Neural crest cell (in vitro differentiated cells): Measurements from ENCODE around the gene NSD2. TPM values are rescaled to one million over a fixed set of nuclear protein-coding genes. Genes with fewer than 3 reads are reported as not detected.

Source experiments
- microRNA-seq: library from miRNA; unstranded; fragments of <30 nt; microRNA quantifications from one replicate; pipeline ENCODE4, GENCODE V29; 2020
- total RNA-seq: library from RNA; stranded (reverse); gene quantifications from 2 replicates; pipeline ENCODE4 v1.2.1, GENCODE V29; 2021

NSD2 gene
- total RNA-seq, 1 donor from 2014 or later = 274 TPM

Small RNAs within 50 kb of the gene (microRNA-seq; reads per million reads assigned to microRNA genes)
- gene MIR943 = 8.9 reads per million, percentile 14 among the genes with 10 or more reads in this experiment

Other genes with a start within 250 kb of the NSD2 start
- 3.6 and 4.3 TPM in 2 replicates for gene FAM53A, start 187.1 kb upstream of the NSD2 start, total RNA-seq
- 60.2 and 64.8 TPM in 2 replicates for gene SLBP, start 159.1 kb upstream of the NSD2 start, total RNA-seq
- 36.6 and 37.4 TPM in 2 replicates for gene TMEM129, start 150.1 kb upstream of the NSD2 start, total RNA-seq
- gene TACC3, start 149.9 kb upstream of the NSD2 start, total RNA-seq = 159 and 165 TPM in 2 replicates
- gene FGFR3, start 78.1 kb upstream of the NSD2 start, total RNA-seq = 42.5 and 48.1 TPM in 2 replicates
- 59.5 and 60.6 TPM in 2 replicates for gene LETM1, start 15.2 kb upstream of the NSD2 start, total RNA-seq
- 54.3 and 55.2 TPM in 2 replicates for gene NELFA, start 137.6 kb downstream of the NSD2 start, total RNA-seq
- gene NAT8L, start 187.9 kb downstream of the NSD2 start, total RNA-seq = 18.8 and 19.5 TPM in 2 replicates